DOHH2 (cell line): ENCODE results near the gene DAPK2.

ENCODE experiments used
- CTCF ChIP-seq: fragments of 200-600 bp; sonication (generic); IDR thresholded peaks from one replicate; pipeline ENCODE4 v1.5.1; 2014; ENCODE audit warnings: antibody characterized with exemption, mild to moderate bottlenecking, low read depth, low read length; ENCODE audit not compliant: poor library complexity, severe bottlenecking
- EZH2phosphoT487 ChIP-seq: fragments of 200-600 bp; sonication (generic); IDR thresholded peaks from 2 replicates; pipeline ENCODE4 v1.6.1; 2017; ENCODE audit warnings: borderline replicate concordance, mild to moderate bottlenecking, antibody characterized with exemption, low read length, moderate library complexity, mixed read lengths

GRCh38 chr15:64058279-64058678, 12.0 kb upstream of the DAPK2 start:
- TF ChIP-seq CTCF, result no peak
- no peak for TF ChIP-seq EZH2phosphoT487
